HUES48 (cell line): ENCODE data around the gene MOB2.

Experiments used
- H3K27ac ChIP-seq: one replicate; pipeline ENCODE4 v1.7.0; 2013; ENCODE audit warnings: low read depth, low read length, inconsistent platforms
- H3K27me3 ChIP-seq: 2 replicates; pipeline ENCODE4 v1.6.1; 2013; ENCODE audit warnings: mild to moderate bottlenecking, low read length; ENCODE audit not compliant: control insufficient read depth, insufficient read depth
- H3K36me3 ChIP-seq: 2 replicates; pipeline ENCODE4 v1.6.1; 2013; ENCODE audit warnings: low read length; ENCODE audit not compliant: control insufficient read depth, insufficient read depth
- H3K4me1 ChIP-seq: 2 replicates; pipeline ENCODE4 v1.6.1; 2013; ENCODE audit warnings: mild to moderate bottlenecking, low read length; ENCODE audit not compliant: control insufficient read depth, insufficient read depth
- H3K4me3 ChIP-seq: 2 replicates; pipeline ENCODE4 v1.5.1; 2013; ENCODE audit warnings: mild to moderate bottlenecking, low read depth, low read length
- H3K9ac ChIP-seq: 2 replicates; pipeline ENCODE4 v1.6.1; 2013; ENCODE audit warnings: mild to moderate bottlenecking, low read depth, low read length, moderate library complexity
- H3K9me3 ChIP-seq: 2 replicates; pipeline ENCODE4 v1.6.1; 2013; ENCODE audit warnings: low read length; ENCODE audit not compliant: control insufficient read depth, insufficient read depth

The MOB2 gene

DNA sequence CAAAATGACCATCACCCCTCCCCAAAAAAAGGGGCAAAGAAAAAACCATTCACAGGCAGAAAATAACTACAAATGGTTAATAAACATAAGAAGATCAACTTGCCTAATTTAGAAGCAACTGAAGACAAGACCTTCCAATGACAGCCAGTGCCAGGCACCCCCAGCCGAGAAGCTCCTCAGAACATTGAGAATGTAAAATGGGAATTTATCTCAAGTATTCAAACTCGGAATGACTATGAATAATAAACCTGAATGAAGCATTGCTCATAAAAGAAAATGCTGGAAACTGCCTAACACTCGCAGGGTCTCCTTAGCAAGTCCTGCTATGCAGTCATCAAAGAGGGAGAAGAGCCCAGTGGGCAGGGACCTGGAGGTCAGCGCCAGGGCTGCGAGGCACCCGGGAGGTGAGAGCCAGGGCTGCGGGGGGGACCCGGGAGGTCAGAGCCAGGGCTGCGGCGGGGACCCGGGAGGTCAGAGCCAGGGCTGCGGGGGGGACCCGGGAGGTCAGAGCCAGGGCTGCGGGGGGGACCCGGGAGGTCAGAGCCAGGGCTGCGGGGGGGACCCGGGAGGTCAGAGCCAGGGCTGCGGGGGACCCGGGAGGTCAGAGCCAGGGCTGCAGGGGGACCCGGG lies 23.2 kb upstream of the MOB2 start:
- Histone ChIP-seq H3K36me3 (no peaks in the 10 kb centered on the region), H3K4me1 (peaks cover 7% of the 10 kb centered on the region), H3K9me3 (no peaks in the 10 kb centered on the region), H3K27me3 (no peaks in the 10 kb centered on the region), H3K9ac (no peak overlapping the region), H3K27ac (no peak overlapping the region), H3K4me3 (no peak overlapping the region)

- Histone ChIP-seq H3K4me3 (no peak overlapping the region), H3K9me3 (no peaks in the 10 kb centered on the region), H3K27ac (no peak overlapping the region), H3K36me3 (no peaks in the 10 kb centered on the region), H3K4me1 (peaks cover 7% of the 10 kb centered on the region), H3K9ac (no peak overlapping the region), H3K27me3 (no peaks in the 10 kb centered on the region)
Measured at GRCh38 chr11:1508986-1509385, 22.4 kb upstream of the MOB2 start.

DNA sequence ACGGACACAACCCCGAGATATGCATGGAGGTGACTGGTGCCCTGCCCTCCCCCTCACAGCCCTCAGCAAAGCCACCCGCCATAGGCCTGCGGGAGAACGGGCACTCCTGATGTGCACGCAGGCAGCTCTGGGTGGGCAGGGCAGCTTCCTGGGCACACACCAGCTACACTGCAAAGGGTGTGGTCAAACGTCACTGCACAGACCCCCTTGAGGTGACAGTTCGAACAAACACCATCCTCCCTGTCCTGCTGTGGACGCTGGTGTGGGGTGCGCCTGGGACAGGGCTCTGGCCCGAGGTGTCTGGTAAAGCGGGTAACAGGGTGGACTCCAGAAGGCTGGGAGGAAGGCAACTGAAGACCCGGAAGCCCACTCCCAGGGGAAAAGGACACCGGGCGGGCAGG lies 21.9 kb upstream of the MOB2 start:
- no peaks in the 10 kb centered on the region for H3K27me3 ChIP-seq
- no peak overlapping the region for H3K4me3 ChIP-seq
- no peaks in the 10 kb centered on the region for H3K9me3 ChIP-seq
- no peak overlapping the region for H3K27ac ChIP-seq
- H3K9ac ChIP-seq = no peak overlapping the region
- peaks cover 7% of the 10 kb centered on the region for H3K4me1 ChIP-seq
- H3K36me3 ChIP-seq = no peaks in the 10 kb centered on the region

DNA sequence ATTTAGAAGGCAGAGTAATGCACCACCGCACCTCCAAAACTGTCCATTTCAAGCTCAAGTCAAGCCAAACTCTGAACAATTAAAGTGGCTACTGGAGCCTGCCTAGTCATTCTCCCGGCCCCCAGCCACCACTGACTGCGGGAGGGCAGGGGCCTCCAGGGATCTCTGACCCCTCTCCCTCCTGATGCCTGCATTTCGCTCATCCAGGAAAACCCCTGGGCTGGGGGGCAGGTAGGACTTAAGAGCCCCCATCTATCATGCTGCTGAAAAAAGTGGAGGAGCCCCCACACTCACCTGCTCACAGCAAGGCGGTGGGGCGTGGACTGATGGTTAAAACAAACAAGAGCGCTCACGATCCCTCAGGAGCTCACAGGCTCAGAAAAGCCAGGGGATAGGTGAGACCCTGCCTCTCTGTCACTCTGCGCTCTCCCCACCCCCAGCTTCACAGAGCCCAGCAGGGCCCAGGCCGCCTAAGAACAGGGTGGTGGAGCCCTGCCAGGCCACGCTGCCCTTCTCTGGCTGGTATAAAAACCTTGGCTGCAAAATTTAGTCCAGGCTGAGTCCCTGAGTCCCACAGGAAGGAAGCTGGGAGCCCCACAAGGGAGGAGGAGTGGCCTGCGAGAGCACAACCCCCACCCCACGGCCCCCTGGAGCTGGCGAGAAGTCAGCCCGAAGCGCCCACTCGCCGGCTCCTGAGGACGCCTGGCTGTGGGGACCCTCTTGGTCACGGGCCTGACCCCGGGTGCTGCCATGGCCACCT lies 21.0 kb upstream of the MOB2 start:
- no peak overlapping the region for H3K4me3 ChIP-seq

DNA sequence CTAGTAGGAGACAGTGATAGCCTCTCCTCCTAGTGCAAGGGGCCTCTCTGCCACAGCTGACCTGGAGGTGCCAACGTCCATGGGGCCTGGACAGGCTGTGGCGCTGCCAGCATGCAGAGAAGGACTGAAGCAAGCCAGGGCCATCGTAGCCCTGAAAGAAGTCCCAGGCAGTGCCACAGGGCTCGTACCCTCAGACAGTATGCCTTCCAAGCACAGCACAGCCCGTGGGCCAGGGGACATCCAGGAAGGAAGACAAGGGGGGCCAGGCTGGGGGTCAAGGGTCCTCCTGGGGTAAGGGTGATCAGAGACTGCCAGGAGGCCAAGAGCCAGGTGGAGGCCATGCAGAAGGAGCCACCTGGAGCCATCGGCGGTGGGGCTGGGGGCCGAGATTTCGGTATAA lies 20.4 kb upstream of the MOB2 start:
- Histone ChIP-seq H3K9me3 (no peaks in the 10 kb centered on the region), H3K27ac (no peak overlapping the region), H3K4me1 (no peaks in the 10 kb centered on the region), H3K9ac (no peak overlapping the region), H3K27me3 (no peaks in the 10 kb centered on the region), H3K4me3 (no peak overlapping the region), H3K36me3 (no peaks in the 10 kb centered on the region)

More for the DNA sequence above, 21.0 kb upstream of the MOB2 start:
- Histone ChIP-seq H3K27me3 (no peaks in the 10 kb centered on the region), H3K9ac (no peak overlapping the region), H3K27ac (no peak overlapping the region), H3K4me1 (peaks cover 3% of the 10 kb centered on the region), H3K36me3 (no peaks in the 10 kb centered on the region), H3K9me3 (no peaks in the 10 kb centered on the region)

GRCh38 chr11:1505480-1505879 lies 18.9 kb upstream of the MOB2 start:
- Histone ChIP-seq H3K4me3 (no peak overlapping the region), H3K27me3 (no peaks in the 10 kb centered on the region), H3K4me1 (no peaks in the 10 kb centered on the region), H3K9ac (no peak overlapping the region), H3K27ac (no peak overlapping the region), H3K36me3 (no peaks in the 10 kb centered on the region), H3K9me3 (no peaks in the 10 kb centered on the region)

- H3K9ac ChIP-seq = no peak overlapping the region
- no peaks in the 10 kb centered on the region for H3K36me3 ChIP-seq
- H3K4me1 ChIP-seq = no peaks in the 10 kb centered on the region
- no peaks in the 10 kb centered on the region for H3K9me3 ChIP-seq
- H3K27me3 ChIP-seq = no peaks in the 10 kb centered on the region
- no peak overlapping the region for H3K27ac ChIP-seq
- no peak overlapping the region for H3K4me3 ChIP-seq
Measured at GRCh38 chr11:1504581-1505290, 18.2 kb upstream of the MOB2 start.

- H3K9ac ChIP-seq = no peak overlapping the region
- H3K4me1 ChIP-seq = no peaks in the 10 kb centered on the region
- no peak overlapping the region for H3K27ac ChIP-seq
Measured at GRCh38 chr11:1504138-1504537, 17.6 kb upstream of the MOB2 start.

DNA sequence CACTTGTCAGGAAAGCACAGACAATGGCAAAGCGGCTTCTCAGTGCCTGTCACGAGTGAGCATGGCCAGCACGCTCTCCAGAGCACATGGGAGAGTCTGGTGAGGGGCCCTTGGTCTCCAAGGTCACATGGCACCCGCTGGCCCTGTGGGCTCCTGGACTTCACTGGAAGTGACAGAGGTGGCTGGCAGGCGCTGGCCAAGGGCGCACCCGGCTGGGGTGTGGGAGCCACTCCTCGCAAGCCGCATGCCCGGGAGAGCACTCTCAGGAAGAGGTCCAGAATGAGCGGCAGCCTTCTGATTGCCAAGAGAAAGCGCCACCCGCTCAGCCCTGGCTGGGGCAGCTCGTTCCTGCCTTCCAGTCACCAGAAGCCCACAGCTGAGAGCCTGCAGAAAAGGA lies 17.1 kb upstream of the MOB2 start:
- H3K4me3 ChIP-seq = no peak overlapping the region
- H3K9ac ChIP-seq = no peak overlapping the region
- no peaks in the 10 kb centered on the region for H3K9me3 ChIP-seq
- no peaks in the 10 kb centered on the region for H3K4me1 ChIP-seq
- no peaks in the 10 kb centered on the region for H3K36me3 ChIP-seq
- no peak overlapping the region for H3K27ac ChIP-seq
- H3K27me3 ChIP-seq = no peaks in the 10 kb centered on the region

More at GRCh38 chr11:1504138-1504537, 17.6 kb upstream of the MOB2 start:
- Histone ChIP-seq H3K4me3 (no peak overlapping the region), H3K9me3 (no peaks in the 10 kb centered on the region), H3K36me3 (no peaks in the 10 kb centered on the region), H3K27me3 (no peaks in the 10 kb centered on the region)

- no peaks in the 10 kb centered on the region for H3K27me3 ChIP-seq
- H3K27ac ChIP-seq = no peak overlapping the region
- H3K4me1 ChIP-seq = no peaks in the 10 kb centered on the region
- H3K9ac ChIP-seq = no peak overlapping the region
- no peak overlapping the region for H3K4me3 ChIP-seq
- no peaks in the 10 kb centered on the region for H3K9me3 ChIP-seq
- no peaks in the 10 kb centered on the region for H3K36me3 ChIP-seq
Measured at GRCh38 chr11:1502954-1503707, 16.6 kb upstream of the MOB2 start.
